Lower leg skin (tissue), 3 donors: ENCODE results near the gene RALGAPA2.

ENCODE experiments used
- CTCF ChIP-seq, 3 donors: fragments of 450-650 bp; IDR thresholded peaks; one replicate each; pipeline ENCODE4 v1.5.1; 2016; ENCODE audit warnings: antibody characterized with exemption in 3 of 3, mild to moderate bottlenecking in 3 of 3, moderate library complexity in 2 of 3
- POLR2A ChIP-seq, 2 donors: fragments of 450-650 bp; IDR thresholded peaks; one replicate each; pipeline ENCODE4 v1.6.1; 2016 to 2017; ENCODE audit warnings: antibody characterized with exemption in 2 of 2, mild to moderate bottlenecking in 1 of 2, moderate library complexity in 1 of 2

- TF ChIP-seq CTCF (IDR thresholded peaks at IDR 0.05) (no peak), POLR2A (IDR thresholded peaks at IDR 0.05) (no peak)
These were observed 54.3 kb downstream of the RALGAPA2 start for GRCh38 chr20:20658123-20658522.
